Measurements from ENCODE around the gene MDGA2.

DNA sequence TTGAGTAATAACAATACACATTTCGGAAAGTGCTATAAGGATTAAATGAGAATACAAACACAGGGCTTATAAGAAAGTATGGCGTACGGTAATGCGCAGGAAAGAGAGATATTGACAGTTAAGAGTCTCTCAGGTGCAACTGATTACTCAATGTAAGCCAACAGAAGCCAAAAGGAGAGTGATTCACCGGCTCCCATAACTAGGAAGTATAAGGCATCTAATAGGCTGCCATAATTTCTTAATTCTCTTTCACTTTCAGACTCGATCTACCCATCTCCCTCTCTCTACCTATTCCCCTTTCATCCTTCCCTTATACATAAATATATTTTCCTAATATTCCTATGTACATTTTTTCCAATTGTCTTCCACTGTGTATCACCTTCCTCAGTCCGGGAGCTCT is 90.0 kb downstream of the MDGA2 start:
- TF ChIP-seq, protein P1, sequence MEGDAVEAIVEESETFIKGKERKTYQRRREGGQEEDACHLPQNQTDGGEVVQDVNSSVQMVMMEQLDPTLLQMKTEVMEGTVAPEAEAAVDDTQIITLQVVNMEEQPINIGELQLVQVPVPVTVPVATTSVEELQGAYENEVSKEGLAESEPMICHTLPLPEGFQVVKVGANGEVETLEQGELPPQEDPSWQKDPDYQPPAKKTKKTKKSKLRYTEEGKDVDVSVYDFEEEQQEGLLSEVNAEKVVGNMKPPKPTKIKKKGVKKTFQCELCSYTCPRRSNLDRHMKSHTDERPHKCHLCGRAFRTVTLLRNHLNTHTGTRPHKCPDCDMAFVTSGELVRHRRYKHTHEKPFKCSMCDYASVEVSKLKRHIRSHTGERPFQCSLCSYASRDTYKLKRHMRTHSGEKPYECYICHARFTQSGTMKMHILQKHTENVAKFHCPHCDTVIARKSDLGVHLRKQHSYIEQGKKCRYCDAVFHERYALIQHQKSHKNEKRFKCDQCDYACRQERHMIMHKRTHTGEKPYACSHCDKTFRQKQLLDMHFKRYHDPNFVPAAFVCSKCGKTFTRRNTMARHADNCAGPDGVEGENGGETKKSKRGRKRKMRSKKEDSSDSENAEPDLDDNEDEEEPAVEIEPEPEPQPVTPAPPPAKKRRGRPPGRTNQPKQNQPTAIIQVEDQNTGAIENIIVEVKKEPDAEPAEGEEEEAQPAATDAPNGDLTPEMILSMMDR (IDR thresholded peaks at IDR 0.05): no peak
- no peak for TF ChIP-seq EP300 (IDR thresholded peaks at IDR 0.05; ENCODE audit: borderline replicate concordance in 1 of 2, low read depth in 1 of 2, low read length in 1 of 2)
- TF ChIP-seq TEAD4 (IDR thresholded peaks at IDR 0.05; ENCODE audit: borderline replicate concordance, insufficient read depth): no peak
- no peak for TF ChIP-seq REST (IDR thresholded peaks at IDR 0.05; ENCODE audit: low read depth, low read length)

Data from SK-N-SH (cell line).